Superior temporal gyrus (tissue), 1 donor: ENCODE measurements around the gene MORN5.

Experiments used
- DNase-seq: peaks from one replicate; pipeline ENCODE4 v3.0.0-alpha.2; 2016; ENCODE audit errors: extremely low spot score

Gene MORN5

DNA sequence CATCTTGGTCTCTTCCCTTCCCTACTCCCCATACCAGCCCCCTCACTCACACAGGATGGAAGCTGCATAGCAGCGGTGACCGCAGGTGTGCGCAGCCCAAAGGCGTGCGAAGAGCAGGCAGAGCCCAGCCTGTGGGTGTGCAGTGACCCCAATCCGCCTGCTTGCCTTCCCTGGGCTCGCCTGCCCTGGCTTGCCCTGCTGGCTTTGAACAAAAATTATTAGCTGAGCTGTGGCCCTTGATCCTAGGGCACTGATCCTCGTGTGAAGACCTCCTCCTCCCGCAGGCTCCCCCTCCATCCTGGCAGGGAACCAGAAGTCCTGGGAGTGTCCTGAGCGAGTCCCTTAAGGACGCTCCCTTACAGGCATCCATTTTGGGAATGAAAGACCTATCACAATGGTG lies 31.9 kb downstream of the MORN5 start:
- DNase-seq: no peak

DNA sequence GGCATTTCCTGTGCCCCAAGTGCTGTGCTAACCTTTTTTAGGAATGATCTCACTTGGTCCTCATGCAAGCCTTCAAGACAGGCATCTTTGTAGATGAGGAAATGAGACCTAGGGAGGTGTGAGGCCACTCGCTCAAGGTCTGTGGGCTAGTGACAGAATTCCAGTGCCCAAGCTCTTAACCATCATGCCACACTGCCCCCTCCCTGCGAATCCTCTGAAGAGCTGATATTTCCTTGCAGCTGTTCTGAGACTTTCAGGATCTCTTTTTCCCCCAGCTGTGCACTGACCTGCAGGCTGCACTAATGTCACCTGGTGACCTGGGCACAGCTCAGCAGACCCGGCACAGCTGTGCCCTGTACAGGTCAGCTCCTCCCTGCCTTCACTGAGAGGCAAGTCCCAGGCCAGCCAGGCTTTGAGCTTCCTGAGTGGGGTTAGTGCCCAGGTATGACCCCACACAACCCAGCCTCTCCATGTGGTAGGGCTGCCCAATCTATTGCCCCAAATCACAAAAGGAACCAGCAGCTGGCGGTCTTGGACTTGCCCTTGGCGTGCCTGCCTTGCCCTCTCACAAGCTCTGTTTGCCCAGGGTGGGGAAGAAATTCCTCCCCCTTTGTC lies 32.7 kb downstream of the MORN5 start:
- no peak for DNase-seq

DNA sequence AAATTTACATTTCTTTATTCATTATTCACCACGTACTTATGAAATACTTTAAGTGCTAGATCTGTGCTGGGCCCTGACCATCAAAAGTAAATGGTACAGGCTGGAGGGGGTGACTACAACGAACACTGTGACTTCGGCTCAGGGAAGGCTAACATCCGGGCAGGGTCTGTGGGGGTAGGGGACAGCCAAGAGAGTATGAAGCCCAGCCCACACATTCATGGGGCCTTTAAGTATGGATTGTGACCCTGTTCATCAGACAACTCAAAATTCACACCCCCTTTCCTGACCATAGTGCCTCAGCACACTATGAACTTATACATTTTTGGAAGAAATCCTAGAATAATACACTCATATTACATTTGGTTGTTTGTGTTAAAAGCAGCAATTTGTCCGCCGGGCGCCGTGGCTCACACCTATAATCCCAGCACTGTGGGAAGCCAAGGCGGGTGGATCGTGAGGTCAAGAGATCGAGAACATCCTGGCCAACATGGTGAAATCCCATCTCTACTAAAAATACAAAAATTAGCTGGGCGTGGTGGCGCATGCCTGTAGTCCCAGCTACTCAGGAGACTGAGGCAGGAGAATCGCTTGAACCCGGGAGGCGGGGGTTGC lies 33.3 kb downstream of the MORN5 start:
- no peak for DNase-seq

GRCh38 chr9:122193651-122194050 lies 33.9 kb downstream of the MORN5 start:
- DNase-seq: no peak

DNA sequence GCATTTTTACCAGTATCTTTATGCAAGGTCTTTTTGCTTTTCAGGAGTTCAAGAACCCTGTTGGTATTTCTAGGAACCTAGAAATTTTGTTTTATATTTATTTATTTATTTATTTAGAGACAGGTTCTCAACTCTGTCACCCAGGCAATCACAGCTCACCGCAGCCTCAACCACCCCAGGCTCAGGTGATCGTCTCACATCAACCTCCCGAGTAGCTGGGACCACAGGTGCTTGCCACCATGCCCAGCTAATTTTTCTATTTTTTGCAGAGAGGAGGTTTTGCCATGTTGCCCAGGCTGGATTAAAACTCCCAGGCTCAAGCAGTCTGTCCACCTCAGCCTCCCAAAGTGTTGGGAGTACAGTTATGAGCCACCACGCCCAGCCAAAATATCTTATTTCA lies 36.2 kb downstream of the MORN5 start:
- no peak for DNase-seq

GRCh38 chr9:122197426-122197825 lies 37.7 kb downstream of the MORN5 start:
- no peak for DNase-seq

GRCh38 chr9:122197882-122198281 lies 38.2 kb downstream of the MORN5 start:
- DNase-seq: no peak

DNA sequence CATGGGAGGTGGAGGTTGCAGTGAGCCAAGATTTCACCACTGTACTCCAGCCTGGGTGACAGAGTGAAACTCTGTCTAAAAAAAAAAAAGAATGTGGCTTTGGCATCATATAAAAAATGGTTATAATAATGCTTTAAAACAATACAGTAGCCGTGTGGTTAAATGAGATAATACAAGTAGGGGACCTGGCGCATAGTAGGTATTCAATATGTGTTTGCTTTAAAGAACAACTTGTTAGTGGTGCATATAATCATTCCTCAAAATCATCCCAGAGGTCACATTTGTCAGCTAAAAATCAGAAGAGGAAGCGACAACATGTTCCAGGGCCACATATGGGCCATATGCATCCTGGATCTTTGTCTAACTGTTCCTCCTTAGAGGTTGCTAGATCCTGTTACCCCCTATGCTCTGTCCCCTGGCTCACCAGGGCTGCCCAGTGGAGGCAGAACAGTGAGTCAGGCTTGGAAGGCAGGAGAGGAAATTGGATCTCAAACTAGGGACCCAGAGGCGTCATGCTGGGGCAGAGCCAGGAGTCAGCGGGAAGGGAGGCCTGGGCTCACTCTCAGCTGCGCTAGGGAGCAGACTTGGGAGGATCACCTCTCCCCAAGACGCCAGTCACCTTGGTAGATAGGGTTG lies 41.4 kb downstream of the MORN5 start:
- no peak for DNase-seq

DNA sequence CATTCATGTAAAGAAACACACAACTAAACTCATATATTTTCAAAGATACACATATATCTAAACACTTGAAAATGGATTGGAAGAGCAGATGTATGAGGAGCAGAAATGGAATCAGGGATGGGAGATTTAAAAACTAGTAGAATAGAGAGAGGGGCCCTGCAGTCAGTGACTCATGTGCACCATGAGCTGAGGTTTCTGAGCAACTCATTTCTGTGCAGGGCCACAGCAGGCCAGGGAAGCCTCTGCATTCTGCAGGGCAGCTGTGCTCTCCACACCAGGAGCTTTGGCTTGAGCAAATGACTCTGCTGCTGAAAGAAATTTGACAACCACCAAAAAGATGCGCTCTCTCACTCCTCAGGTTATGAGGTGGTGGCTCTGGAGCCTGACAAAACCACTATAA lies 41.9 kb downstream of the MORN5 start:
- DNase-seq: no peak

GRCh38 chr9:122202111-122202510 lies 42.4 kb downstream of the MORN5 start:
- no peak for DNase-seq

- no peak for DNase-seq
Observed at GRCh38 chr9:122204055-122204454, 44.3 kb downstream of the MORN5 start.

DNA sequence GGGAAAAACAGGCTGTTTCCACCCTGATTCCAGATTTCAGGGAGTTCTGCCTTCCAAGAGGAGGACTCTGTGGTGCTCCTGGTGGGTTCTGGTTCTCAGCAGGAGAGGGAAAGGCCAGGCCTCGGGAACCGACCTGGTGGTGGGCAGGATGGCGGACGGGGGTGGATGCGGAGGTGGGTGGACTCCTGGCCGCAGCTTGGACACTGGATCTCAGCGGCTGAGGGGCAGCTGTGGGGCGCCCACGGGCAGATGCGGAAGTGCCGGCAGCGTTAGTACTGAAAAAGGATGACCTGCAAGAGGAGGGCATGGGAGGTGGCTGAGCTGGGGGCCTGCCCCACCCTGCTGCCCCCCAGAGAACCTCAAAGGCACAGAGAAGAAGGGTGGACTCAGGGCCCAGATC lies 44.8 kb downstream of the MORN5 start:
- DNase-seq: no peak

GRCh38 chr9:122205176-122205575 lies 45.5 kb downstream of the MORN5 start:
- no peak for DNase-seq

GRCh38 chr9:122206118-122207046 lies 46.7 kb downstream of the MORN5 start:
- DNase-seq: no peak

GRCh38 chr9:122207096-122207495 lies 47.4 kb downstream of the MORN5 start:
- DNase-seq: no peak

- DNase-seq: no peak
Observed at GRCh38 chr9:122209451-122209850, 49.7 kb downstream of the MORN5 start.

- no peak for DNase-seq
Observed at GRCh38 chr9:122212473-122213004, 52.8 kb downstream of the MORN5 start.

- no peak for DNase-seq
Observed at GRCh38 chr9:122213102-122213588, 53.4 kb downstream of the MORN5 start.

DNA sequence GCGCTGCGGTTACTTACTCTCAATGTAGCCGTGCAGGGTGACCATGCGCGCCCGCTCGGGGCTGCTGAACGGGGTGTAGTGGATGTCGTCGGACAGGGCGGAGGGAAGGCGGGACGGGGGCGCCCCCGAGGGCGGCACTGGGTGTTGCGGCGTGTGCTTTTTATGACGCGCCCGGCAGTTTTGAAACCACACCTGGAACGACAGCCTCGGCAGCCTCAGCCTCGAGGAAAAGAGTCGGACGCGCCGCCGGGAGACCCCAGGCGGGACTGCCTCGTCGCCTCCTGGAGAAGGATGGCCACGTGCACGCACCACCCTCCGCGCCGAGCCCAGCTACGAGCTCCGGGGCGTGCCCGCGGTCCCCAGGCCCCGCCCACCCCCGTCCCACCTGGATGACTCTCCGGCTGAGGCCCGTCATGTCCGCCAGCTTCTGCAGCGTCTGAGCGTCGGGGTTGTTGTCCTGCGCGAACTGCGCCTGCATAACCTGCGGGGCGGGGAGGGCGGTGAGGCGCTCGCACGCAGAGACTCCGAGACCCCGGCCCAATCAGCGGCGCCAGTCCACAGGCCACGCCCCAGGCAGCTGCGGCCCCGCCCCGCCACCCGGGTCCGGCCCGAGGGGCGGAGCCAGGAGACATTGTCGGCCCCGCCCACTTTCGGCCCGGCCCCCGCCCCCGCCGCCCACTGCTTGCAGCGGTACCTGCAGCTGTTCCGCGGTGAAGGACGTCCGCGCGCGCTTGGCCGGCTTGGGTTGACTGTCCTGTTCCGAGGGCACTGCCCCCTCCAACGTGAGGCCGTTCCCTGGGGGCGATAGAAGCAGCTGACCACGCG lies 54.1 kb downstream of the MORN5 start:
- DNase-seq: no peak

- DNase-seq: no peak
Observed at GRCh38 chr9:122214507-122214906, 54.8 kb downstream of the MORN5 start.

DNA sequence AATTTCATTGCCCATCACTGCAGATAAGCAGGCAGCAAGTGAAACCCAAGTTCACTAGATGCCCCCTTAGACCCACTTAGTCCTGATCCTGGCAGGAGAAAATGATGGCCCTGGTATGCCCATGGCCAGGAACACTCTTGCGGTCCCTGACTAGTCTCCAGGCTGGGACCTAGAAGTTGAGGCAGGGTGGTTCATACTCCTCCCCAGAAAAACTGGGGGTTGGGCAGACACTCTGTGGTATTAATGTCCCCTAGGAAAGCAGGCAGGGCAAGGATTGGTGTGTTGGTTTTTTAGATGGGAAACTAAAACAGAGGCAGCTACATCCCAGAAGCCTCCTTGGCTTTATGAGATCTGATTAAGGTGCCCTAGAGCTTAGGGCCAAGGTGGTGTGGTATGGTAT lies 56.0 kb downstream of the MORN5 start:
- DNase-seq: no peak
